Esophagus squamous epithelium (tissue), 4 donors: ENCODE measurements around the gene AP4E1.

Experiments used
- POLR2A ChIP-seq, 4 donors: fragments of 450-650 bp; IDR thresholded peaks; one replicate each; pipeline ENCODE4 v1.6.1; 2017; ENCODE audit warnings: antibody characterized with exemption in 4 of 4, mild to moderate bottlenecking in 4 of 4, moderate library complexity in 3 of 4
- TF ChIP-seq, protein P1 (sequence below), 6 experiments: fragments of 450-650 bp in 4 of 6; fragments of 200-600 bp in 2 of 6; sonication (generic) in 2 of 6; IDR thresholded peaks; one replicate each; pipeline ENCODE4 v1.5.1; 2016 to 2019; ENCODE audit warnings: antibody characterized with exemption in 6 of 6, mild to moderate bottlenecking in 4 of 6, moderate library complexity in 4 of 6

DNA sequence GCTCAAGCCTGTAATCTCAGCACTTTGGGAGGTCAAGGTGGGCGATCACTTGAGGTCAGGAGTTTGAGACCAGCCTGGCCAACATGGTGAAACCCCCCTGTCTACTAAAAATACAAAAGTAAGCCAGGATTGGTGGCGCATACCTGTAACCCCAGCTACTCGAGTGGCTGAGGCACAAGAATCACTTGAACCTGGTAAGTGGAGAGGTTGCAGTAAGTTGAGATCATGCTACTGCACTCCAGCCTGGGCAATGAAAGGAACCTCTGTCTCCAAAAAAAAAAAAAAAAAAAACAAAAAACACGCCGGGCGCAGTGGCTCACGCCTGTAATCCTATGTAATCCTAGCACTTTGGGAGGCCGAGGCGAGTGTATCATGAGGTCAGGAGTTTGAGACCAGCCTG is 18.9 kb upstream of the AP4E1 start:
- TF ChIP-seq, protein P1, sequence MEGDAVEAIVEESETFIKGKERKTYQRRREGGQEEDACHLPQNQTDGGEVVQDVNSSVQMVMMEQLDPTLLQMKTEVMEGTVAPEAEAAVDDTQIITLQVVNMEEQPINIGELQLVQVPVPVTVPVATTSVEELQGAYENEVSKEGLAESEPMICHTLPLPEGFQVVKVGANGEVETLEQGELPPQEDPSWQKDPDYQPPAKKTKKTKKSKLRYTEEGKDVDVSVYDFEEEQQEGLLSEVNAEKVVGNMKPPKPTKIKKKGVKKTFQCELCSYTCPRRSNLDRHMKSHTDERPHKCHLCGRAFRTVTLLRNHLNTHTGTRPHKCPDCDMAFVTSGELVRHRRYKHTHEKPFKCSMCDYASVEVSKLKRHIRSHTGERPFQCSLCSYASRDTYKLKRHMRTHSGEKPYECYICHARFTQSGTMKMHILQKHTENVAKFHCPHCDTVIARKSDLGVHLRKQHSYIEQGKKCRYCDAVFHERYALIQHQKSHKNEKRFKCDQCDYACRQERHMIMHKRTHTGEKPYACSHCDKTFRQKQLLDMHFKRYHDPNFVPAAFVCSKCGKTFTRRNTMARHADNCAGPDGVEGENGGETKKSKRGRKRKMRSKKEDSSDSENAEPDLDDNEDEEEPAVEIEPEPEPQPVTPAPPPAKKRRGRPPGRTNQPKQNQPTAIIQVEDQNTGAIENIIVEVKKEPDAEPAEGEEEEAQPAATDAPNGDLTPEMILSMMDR (IDR thresholded peaks at IDR 0.05) = no peak
- no peak for TF ChIP-seq POLR2A (IDR thresholded peaks at IDR 0.05)
